PC-3 (cell line): ENCODE data around the gene TEKTIP1.

Experiments
- CTCF ChIP-seq: fragments of 300-600 bp; sonication (generic); conservative IDR thresholded peaks from 2 replicates; pipeline ENCODE4 v1.5.1; 2017; ENCODE audit warnings: antibody characterized with exemption, low read depth, mild to moderate bottlenecking, low read length
- EZH2 ChIP-seq: fragments of 300-600 bp; sonication (generic); IDR thresholded peaks from one replicate; pipeline ENCODE4 v1.6.1; 2017; ENCODE audit warnings: antibody characterized with exemption, mild to moderate bottlenecking, low read length; ENCODE audit not compliant: unreplicated experiment

GRCh38 chr19:3535563-3535965 lies 3.4 kb upstream of the TEKTIP1 start:
- TF ChIP-seq CTCF (no peak), EZH2 (no peak)
